ENCODE results near the gene MIPEP.

- TF ChIP-seq, protein P1, sequence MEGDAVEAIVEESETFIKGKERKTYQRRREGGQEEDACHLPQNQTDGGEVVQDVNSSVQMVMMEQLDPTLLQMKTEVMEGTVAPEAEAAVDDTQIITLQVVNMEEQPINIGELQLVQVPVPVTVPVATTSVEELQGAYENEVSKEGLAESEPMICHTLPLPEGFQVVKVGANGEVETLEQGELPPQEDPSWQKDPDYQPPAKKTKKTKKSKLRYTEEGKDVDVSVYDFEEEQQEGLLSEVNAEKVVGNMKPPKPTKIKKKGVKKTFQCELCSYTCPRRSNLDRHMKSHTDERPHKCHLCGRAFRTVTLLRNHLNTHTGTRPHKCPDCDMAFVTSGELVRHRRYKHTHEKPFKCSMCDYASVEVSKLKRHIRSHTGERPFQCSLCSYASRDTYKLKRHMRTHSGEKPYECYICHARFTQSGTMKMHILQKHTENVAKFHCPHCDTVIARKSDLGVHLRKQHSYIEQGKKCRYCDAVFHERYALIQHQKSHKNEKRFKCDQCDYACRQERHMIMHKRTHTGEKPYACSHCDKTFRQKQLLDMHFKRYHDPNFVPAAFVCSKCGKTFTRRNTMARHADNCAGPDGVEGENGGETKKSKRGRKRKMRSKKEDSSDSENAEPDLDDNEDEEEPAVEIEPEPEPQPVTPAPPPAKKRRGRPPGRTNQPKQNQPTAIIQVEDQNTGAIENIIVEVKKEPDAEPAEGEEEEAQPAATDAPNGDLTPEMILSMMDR (conservative IDR thresholded peaks at IDR 0.05 in 1 of 2, IDR thresholded peaks at IDR 0.05 in 1 of 2; ENCODE audit: low read depth in 1 of 2, low read length in 2 of 2), result no peak
- TF ChIP-seq EZH2 (IDR thresholded peaks at IDR 0.05; ENCODE audit: low read length, missing control alignments), result no peak
Observed at GRCh38 chr13:23866420-23867026, 22.7 kb downstream of the MIPEP start.
